22Rv1 (cell line): Measurements from ENCODE around the gene SRC.
A peak's percentile ranks its signal among the peaks of the same experiment; 100 is the strongest.

ENCODE experiments used
- H3K27ac ChIP-seq: fragments of 450-650 bp; 2 replicates; pipeline ENCODE4 v1.5.1; 2017
- CTCF ChIP-seq: fragments of 450-650 bp; IDR thresholded peaks from 2 replicates; pipeline ENCODE4 v1.5.1; 2017; ENCODE audit warnings: mild to moderate bottlenecking
- ZFX ChIP-seq: fragments of 450-650 bp; IDR thresholded peaks from 2 replicates; pipeline ENCODE4 v1.6.1; 2017; ENCODE audit warnings: antibody characterized with exemption, borderline replicate concordance

Gene SRC

GRCh38 chr20:37344506-37345338, 1.2 kb upstream of the SRC start:
- TF ChIP-seq ZFX, result no peak
- TF ChIP-seq CTCF, result no peak
- peak overlapping the region; percentile 89 for H3K27ac ChIP-seq

GRCh38 chr20:37346236-37346534, 245 bp downstream of the SRC start:
- H3K27ac ChIP-seq, result peak overlapping the region; percentile 89
- no peak for TF ChIP-seq ZFX
- no peak for TF ChIP-seq CTCF

- peak overlapping the region; percentile 89 for H3K27ac ChIP-seq
- TF ChIP-seq ZFX, result no peak
- no peak for TF ChIP-seq CTCF
These were observed 801 bp downstream of the SRC start for GRCh38 chr20:37346535-37347346.

- 0 out of 2 replicates have a peak overlapping the region, but pooled peaks have one; percentile 89 for H3K27ac ChIP-seq
- TF ChIP-seq CTCF (no peak), ZFX (no peak)
These were observed 1.4 kb downstream of the SRC start for GRCh38 chr20:37347347-37347823.

- no peak for TF ChIP-seq CTCF
- no peak for TF ChIP-seq ZFX
- H3K27ac ChIP-seq, result no peak overlapping the region; the same call in 1 of the 2 replicates
These were observed 2.2 kb downstream of the SRC start for GRCh38 chr20:37347891-37348791.

GRCh38 chr20:37348792-37349516, 3.0 kb downstream of the SRC start:
- H3K27ac ChIP-seq, result no peak overlapping the region; the same call in 1 of the 2 replicates
- TF ChIP-seq ZFX (no peak), CTCF (no peak)
